Ishikawa (cell line): ENCODE measurements around the gene KIF16B.

ENCODE experiments used
- CEBPB ChIP-seq: IDR thresholded peaks from 2 replicates; pipeline ENCODE4 v1.6.1; 2012
- MAX ChIP-seq: IDR thresholded peaks from 2 replicates; pipeline ENCODE4 v1.6.1; 2012
- RAD21 ChIP-seq: IDR thresholded peaks from 2 replicates; pipeline ENCODE4 v1.6.1; 2012; ENCODE audit warnings: low read depth
- REST ChIP-seq: IDR thresholded peaks from 2 replicates; pipeline ENCODE4 v1.6.1; 2012; ENCODE audit warnings: low read depth, mild to moderate bottlenecking
- TAF1 ChIP-seq: IDR thresholded peaks from 2 replicates; pipeline ENCODE4 v1.6.1; 2012; ENCODE audit warnings: low read depth, mild to moderate bottlenecking

GRCh38 chr20:16270314-16270931, 302.8 kb downstream of the KIF16B start:
- TF ChIP-seq TAF1 (no peak), CEBPB (no peak), RAD21 (no peak), REST (no peak), MAX (no peak)
